GM23338 (cell line): ENCODE results near the gene LRP1B. TPM values are rescaled to one million over a fixed set of nuclear protein-coding genes. Genes with fewer than 3 reads are reported as not detected.

Source experiments
- ATAC-seq: fragments of 200-7000 bp; cut with Tn5 transposase; 3 replicates; pipeline ENCODE4 v1.9.1; 2020
- DNase-seq: peaks from one replicate; pipeline ENCODE4 v3.0.0-alpha.2; 2015; ENCODE audit warnings: low spot score
- H2AFZ ChIP-seq: fragments of 200-600 bp; sonication (generic); 2 replicates; pipeline ENCODE4 v1.8.0; 2016; ENCODE audit warnings: antibody characterized with exemption, mild to moderate bottlenecking, moderate library complexity
- H3F3A ChIP-seq: fragments of 200-600 bp; sonication (generic); replicated peaks from 2 replicates; pipeline ENCODE4 v1.8.0; 2017; ENCODE audit warnings: antibody characterized with exemption, mixed run types, low read depth
- H3K27ac ChIP-seq: fragments of 200-600 bp; sonication (generic); 2 replicates; pipeline ENCODE4 v1.6.1; 2016; ENCODE audit warnings: low read depth
- H3K27me3 ChIP-seq: fragments of 200-600 bp; sonication (generic); 2 replicates; pipeline ENCODE4 v1.8.0; 2016; ENCODE audit warnings: mild to moderate bottlenecking, mixed run types, moderate library complexity; ENCODE audit not compliant: insufficient read depth
- H3K36me3 ChIP-seq: fragments of 200-600 bp; sonication (generic); 2 replicates; pipeline ENCODE4 v1.8.0; 2016; ENCODE audit warnings: mild to moderate bottlenecking; ENCODE audit not compliant: insufficient read depth
- H3K4me1 ChIP-seq: fragments of 200-600 bp; sonication (generic); 2 replicates; pipeline ENCODE4 v1.8.0; 2016; ENCODE audit warnings: mild to moderate bottlenecking, moderate library complexity; ENCODE audit not compliant: insufficient read depth
- H3K4me2 ChIP-seq: fragments of 200-600 bp; sonication (generic); 2 replicates; pipeline ENCODE4 v1.7.1; 2017; ENCODE audit warnings: mixed run types
- H3K4me3 ChIP-seq: fragments of 200-600 bp; sonication (generic); 2 replicates; pipeline ENCODE4 v1.6.1; 2016; ENCODE audit warnings: mixed run types
- H3K79me2 ChIP-seq: fragments of 200-600 bp; sonication (generic); replicated peaks from 2 replicates; pipeline ENCODE4 v1.8.0; 2017; ENCODE audit warnings: mild to moderate bottlenecking; ENCODE audit not compliant: insufficient read depth
- H3K9me2 ChIP-seq: fragments of 200-600 bp; sonication (generic); 2 replicates; pipeline ENCODE4 v1.8.0; 2017; ENCODE audit not compliant: insufficient read depth
- H4K20me1 ChIP-seq: fragments of 200-600 bp; sonication (generic); replicated peaks from 2 replicates; pipeline ENCODE4 v1.8.0; 2017; ENCODE audit warnings: mild to moderate bottlenecking; ENCODE audit not compliant: insufficient read depth
- H3K27ac Mint-ChIP-seq: 2 replicates; pipeline ENCODE4 v1.8.0; 2020; ENCODE audit warnings: inconsistent platforms, mild to moderate bottlenecking, moderate library complexity, mixed read lengths
- H3K27me3 Mint-ChIP-seq: 3 replicates; pipeline ENCODE4 v1.8.0; 2022; ENCODE audit warnings: low read depth, mild to moderate bottlenecking, moderate library complexity, mixed read lengths, inconsistent platforms; ENCODE audit not compliant: insufficient read depth, poor library complexity
- H3K36me3 Mint-ChIP-seq: 3 replicates; pipeline ENCODE4 v1.8.0; 2021; ENCODE audit warnings: low read depth, mild to moderate bottlenecking, inconsistent platforms, moderate library complexity, mixed read lengths
- H3K4me1 Mint-ChIP-seq: 3 replicates; pipeline ENCODE4 v1.8.0; 2020; ENCODE audit warnings: mild to moderate bottlenecking, inconsistent platforms, mixed read lengths
- H3K4me3 Mint-ChIP-seq: 3 replicates; pipeline ENCODE4 v1.8.0; 2021; ENCODE audit warnings: moderate library complexity, mild to moderate bottlenecking, inconsistent platforms, mixed read lengths
- H3K9me3 Mint-ChIP-seq: 3 replicates; pipeline ENCODE4 v1.8.0; 2020; ENCODE audit warnings: moderate library complexity, mild to moderate bottlenecking, inconsistent platforms, mixed read lengths
- ETS1 ChIP-seq: IDR thresholded peaks from 2 replicates; pipeline ENCODE4 v1.6.1; 2016; ENCODE audit warnings: antibody characterized with exemption
- EZH2phosphoT487 ChIP-seq: fragments of 200-600 bp; sonication (generic); IDR thresholded peaks from one replicate; pipeline ENCODE4 v1.8.1; 2018; ENCODE audit warnings: antibody characterized with exemption; ENCODE audit not compliant: unreplicated experiment
- JUNB ChIP-seq: IDR thresholded peaks from one replicate; pipeline ENCODE4 v1.6.1; 2016; ENCODE audit warnings: antibody characterized with exemption; ENCODE audit not compliant: unreplicated experiment
- NANOG ChIP-seq: IDR thresholded peaks from 2 replicates; pipeline ENCODE4 v1.6.1; 2016; ENCODE audit warnings: antibody characterized with exemption, borderline replicate concordance
- POLR2AphosphoS5 ChIP-seq: IDR thresholded peaks from 2 replicates; pipeline ENCODE4 v1.6.1; 2016; ENCODE audit warnings: antibody characterized with exemption, low read depth
- ZNF114 ChIP-seq: fragments of 250-450 bp; sonication (Bioruptor Pico); IDR thresholded peaks from 2 replicates; pipeline ENCODE4 v1.5.0; 2020; ENCODE audit warnings: mild to moderate bottlenecking, moderate library complexity
- polyA plus RNA-seq: library from polyadenylated mRNA; unstranded; fragments of >200 nt; fragmentation: Nextera tagmentation; extraction: Ambion mirVana; gene quantifications from 2 replicates; pipeline ENCODE4 v1.2.1, GENCODE V29; 2016
- total RNA-seq: library from RNA; depleted of rRNA; stranded (reverse); fragments of >200 nt; shearing (Covaris generic); gene quantifications from 2 replicates; pipeline ENCODE4 v1.2.3, GENCODE V29; 2014
- TF ChIP-seq, protein P1 (sequence below): fragments of 250-450 bp; sonication (Bioruptor Pico); IDR thresholded peaks from 2 replicates; pipeline ENCODE4 v1.5.0; 2020; ENCODE audit warnings: mild to moderate bottlenecking, moderate library complexity

Gene LRP1B
- total and polyA plus RNA-seq, 2 experiments from 2014 or later = 0.15 to 0.97 TPM

GRCh38 chr2:140994856-140995255 lies 1136.0 kb downstream of the LRP1B start:
- no peak overlapping the region for H3K4me3 ChIP-seq
- Mint-ChIP-seq H3K27ac (no peak overlapping the region), H3K9me3 (no peaks in the 10 kb centered on the region), H3K4me3 (no peak overlapping the region), H3K27me3 (no peaks in the 10 kb centered on the region), H3K4me1 (peaks cover 12% of the 10 kb centered on the region), H3K36me3 (no peaks in the 10 kb centered on the region)
- no peak for TF ChIP-seq ETS1
- ATAC-seq (no peak), DNase-seq (no peak)
- H3K27me3 ChIP-seq = no peaks in the 10 kb centered on the region
- H4K20me1 ChIP-seq = no peaks in the 10 kb centered on the region
- no peaks in the 10 kb centered on the region for H3K36me3 ChIP-seq
- H3F3A ChIP-seq = no peaks in the 10 kb centered on the region
- H3K4me2 ChIP-seq = no peak overlapping the region
- H3K4me1 ChIP-seq = peaks cover 10% of the 10 kb centered on the region; the same call in 1 of the 2 replicates
- H3K9me2 ChIP-seq = no peaks in the 10 kb centered on the region
- H2AFZ ChIP-seq = no peak overlapping the region
- no peak overlapping the region for H3K27ac ChIP-seq
- no peaks in the 10 kb centered on the region for H3K79me2 ChIP-seq

- Histone ChIP-seq H3K27ac (no peak overlapping the region), H3K4me1 (peaks cover 21% of the 10 kb centered on the region), H3K27me3 (no peaks in the 10 kb centered on the region), H3K36me3 (no peaks in the 10 kb centered on the region), H2AFZ (no peak overlapping the region), H3K4me2 (no peak overlapping the region), H3K79me2 (no peaks in the 10 kb centered on the region), H4K20me1 (no peaks in the 10 kb centered on the region), H3F3A (no peaks in the 10 kb centered on the region), H3K9me2 (no peaks in the 10 kb centered on the region), H3K4me3 (no peak overlapping the region)
- Mint-ChIP-seq H3K27ac (no peak overlapping the region), H3K27me3 (peaks cover 2% of the 10 kb centered on the region), H3K4me3 (no peak overlapping the region), H3K36me3 (no peaks in the 10 kb centered on the region), H3K9me3 (no peaks in the 10 kb centered on the region), H3K4me1 (peaks cover 19% of the 10 kb centered on the region)
- TF ChIP-seq ZNF114 (CRISPR knock-in tag) (no peak), JUNB (no peak), EZH2phosphoT487 (no peak), NANOG (no peak), POLR2AphosphoS5 (no peak), ETS1 (no peak)
- TF ChIP-seq, protein P1, sequence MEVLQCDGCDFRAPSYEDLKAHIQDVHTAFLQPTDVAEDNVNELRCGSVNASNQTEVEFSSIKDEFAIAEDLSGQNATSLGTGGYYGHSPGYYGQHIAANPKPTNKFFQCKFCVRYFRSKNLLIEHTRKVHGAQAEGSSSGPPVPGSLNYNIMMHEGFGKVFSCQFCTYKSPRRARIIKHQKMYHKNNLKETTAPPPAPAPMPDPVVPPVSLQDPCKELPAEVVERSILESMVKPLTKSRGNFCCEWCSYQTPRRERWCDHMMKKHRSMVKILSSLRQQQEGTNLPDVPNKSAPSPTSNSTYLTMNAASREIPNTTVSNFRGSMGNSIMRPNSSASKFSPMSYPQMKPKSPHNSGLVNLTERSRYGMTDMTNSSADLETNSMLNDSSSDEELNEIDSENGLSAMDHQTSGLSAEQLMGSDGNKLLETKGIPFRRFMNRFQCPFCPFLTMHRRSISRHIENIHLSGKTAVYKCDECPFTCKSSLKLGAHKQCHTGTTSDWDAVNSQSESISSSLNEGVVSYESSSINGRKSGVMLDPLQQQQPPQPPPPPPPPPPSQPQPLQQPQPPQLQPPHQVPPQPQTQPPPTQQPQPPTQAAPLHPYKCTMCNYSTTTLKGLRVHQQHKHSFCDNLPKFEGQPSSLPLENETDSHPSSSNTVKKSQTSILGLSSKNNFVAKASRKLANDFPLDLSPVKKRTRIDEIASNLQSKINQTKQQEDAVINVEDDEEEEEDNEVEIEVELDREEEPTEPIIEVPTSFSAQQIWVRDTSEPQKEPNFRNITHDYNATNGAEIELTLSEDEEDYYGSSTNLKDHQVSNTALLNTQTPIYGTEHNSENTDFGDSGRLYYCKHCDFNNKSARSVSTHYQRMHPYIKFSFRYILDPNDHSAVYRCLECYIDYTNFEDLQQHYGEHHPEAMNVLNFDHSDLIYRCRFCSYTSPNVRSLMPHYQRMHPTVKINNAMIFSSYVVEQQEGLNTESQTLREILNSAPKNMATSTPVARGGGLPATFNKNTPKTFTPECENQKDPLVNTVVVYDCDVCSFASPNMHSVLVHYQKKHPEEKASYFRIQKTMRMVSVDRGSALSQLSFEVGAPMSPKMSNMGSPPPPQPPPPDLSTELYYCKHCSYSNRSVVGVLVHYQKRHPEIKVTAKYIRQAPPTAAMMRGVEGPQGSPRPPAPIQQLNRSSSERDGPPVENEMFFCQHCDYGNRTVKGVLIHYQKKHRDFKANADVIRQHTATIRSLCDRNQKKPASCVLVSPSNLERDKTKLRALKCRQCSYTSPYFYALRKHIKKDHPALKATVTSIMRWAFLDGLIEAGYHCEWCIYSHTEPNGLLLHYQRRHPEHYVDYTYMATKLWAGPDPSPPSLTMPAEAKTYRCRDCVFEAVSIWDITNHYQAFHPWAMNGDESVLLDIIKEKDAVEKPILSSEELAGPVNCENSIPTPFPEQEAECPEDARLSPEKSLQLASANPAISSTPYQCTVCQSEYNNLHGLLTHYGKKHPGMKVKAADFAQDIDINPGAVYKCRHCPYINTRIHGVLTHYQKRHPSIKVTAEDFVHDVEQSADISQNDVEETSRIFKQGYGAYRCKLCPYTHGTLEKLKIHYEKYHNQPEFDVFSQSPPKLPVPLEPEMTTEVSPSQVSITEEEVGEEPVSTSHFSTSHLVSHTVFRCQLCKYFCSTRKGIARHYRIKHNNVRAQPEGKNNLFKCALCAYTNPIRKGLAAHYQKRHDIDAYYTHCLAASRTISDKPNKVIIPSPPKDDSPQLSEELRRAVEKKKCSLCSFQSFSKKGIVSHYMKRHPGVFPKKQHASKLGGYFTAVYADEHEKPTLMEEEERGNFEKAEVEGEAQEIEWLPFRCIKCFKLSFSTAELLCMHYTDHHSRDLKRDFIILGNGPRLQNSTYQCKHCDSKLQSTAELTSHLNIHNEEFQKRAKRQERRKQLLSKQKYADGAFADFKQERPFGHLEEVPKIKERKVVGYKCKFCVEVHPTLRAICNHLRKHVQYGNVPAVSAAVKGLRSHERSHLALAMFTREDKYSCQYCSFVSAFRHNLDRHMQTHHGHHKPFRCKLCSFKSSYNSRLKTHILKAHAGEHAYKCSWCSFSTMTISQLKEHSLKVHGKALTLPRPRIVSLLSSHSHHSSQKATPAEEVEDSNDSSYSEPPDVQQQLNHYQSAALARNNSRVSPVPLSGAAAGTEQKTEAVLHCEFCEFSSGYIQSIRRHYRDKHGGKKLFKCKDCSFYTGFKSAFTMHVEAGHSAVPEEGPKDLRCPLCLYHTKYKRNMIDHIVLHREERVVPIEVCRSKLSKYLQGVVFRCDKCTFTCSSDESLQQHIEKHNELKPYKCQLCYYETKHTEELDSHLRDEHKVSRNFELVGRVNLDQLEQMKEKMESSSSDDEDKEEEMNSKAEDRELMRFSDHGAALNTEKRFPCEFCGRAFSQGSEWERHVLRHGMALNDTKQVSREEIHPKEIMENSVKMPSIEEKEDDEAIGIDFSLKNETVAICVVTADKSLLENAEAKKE (CRISPR knock-in tag) = no peak
- ATAC-seq (no peak), DNase-seq (no peak)
Observed at GRCh38 chr2:140990416-140990815, 1140.4 kb downstream of the LRP1B start.
